Smooth muscle cell (in vitro differentiated cells): ENCODE results near the gene ZNF408. TPM values are rescaled to one million over a fixed set of nuclear protein-coding genes. Genes with fewer than 3 reads are reported as not detected.

ENCODE experiments used
- DNase-seq: peaks from one replicate; lab custom pipeline; 2025; ENCODE audit not compliant: unreplicated experiment; lab: John Stamatoyannopoulos, UW
- H2AFZ ChIP-seq: fragments of 200-600 bp; sonication (generic); 2 replicates; pipeline ENCODE4 v1.6.0; 2016; ENCODE audit warnings: antibody characterized with exemption, low read depth, mild to moderate bottlenecking
- H3F3A ChIP-seq: fragments of 200-600 bp; sonication (generic); 2 replicates; pipeline ENCODE4 v1.6.0; 2017; ENCODE audit warnings: antibody characterized with exemption, low read depth
- H3K27ac ChIP-seq: fragments of 200-600 bp; sonication (generic); 2 replicates; pipeline ENCODE4 v1.5.1; 2016; ENCODE audit warnings: low read depth, mild to moderate bottlenecking
- H3K27me3 ChIP-seq: fragments of 200-600 bp; sonication (generic); 2 replicates; pipeline ENCODE4 v1.6.1; 2016; ENCODE audit warnings: low read depth, mild to moderate bottlenecking
- H3K36me3 ChIP-seq: fragments of 200-600 bp; sonication (generic); 2 replicates; pipeline ENCODE4 v1.5.1; 2016; ENCODE audit warnings: low read depth
- H3K4me1 ChIP-seq: fragments of 200-600 bp; sonication (generic); 2 replicates; pipeline ENCODE4 v1.5.1; 2016; ENCODE audit warnings: low read depth
- H3K4me2 ChIP-seq: fragments of 200-600 bp; sonication (generic); 2 replicates; pipeline ENCODE4 v1.6.0; 2016; ENCODE audit warnings: mild to moderate bottlenecking
- H3K4me3 ChIP-seq: fragments of 200-600 bp; sonication (generic); 2 replicates; pipeline ENCODE4 v1.5.1; 2016; ENCODE audit warnings: mild to moderate bottlenecking
- H3K79me2 ChIP-seq: fragments of 200-600 bp; sonication (generic); 2 replicates; pipeline ENCODE4 v1.6.0; 2016; ENCODE audit warnings: low read depth, mild to moderate bottlenecking
- H3K9ac ChIP-seq: fragments of 200-600 bp; sonication (generic); 2 replicates; pipeline ENCODE4 v1.6.0; 2016; ENCODE audit warnings: low read depth
- H3K9me3 ChIP-seq: fragments of 200-600 bp; sonication (generic); replicated peaks from 2 replicates; pipeline ENCODE4 v1.5.1; 2016; ENCODE audit warnings: low read depth
- H4K20me1 ChIP-seq: fragments of 200-600 bp; sonication (generic); 2 replicates; pipeline ENCODE4 v1.6.0; 2016; ENCODE audit warnings: low read depth
- CTCF ChIP-seq: fragments of 200-600 bp; sonication (generic); IDR thresholded peaks from 2 replicates; pipeline ENCODE4 v1.5.1; 2017; ENCODE audit warnings: borderline replicate concordance, mild to moderate bottlenecking, antibody characterized with exemption; ENCODE audit not compliant: insufficient read depth, poor library complexity, severe bottlenecking
- WGBS: methylation state at CpG from one replicate; pipeline ENCODE4 v1.1.7; 2016; ENCODE audit warnings: low lambda C conversion rate; 5-methylcytosine and 5-hydroxymethylcytosine counted together
- polyA plus RNA-seq: library from polyadenylated mRNA; unstranded; fragments of >200 nt; fragmentation: Nextera tagmentation; extraction: Ambion mirVana; gene quantifications from 2 replicates; pipeline ENCODE4 v1.2.1, GENCODE V29; 2016
- total RNA-seq: library from RNA; depleted of rRNA; stranded (reverse); fragments of >200 nt; gene quantifications from 2 replicates; pipeline ENCODE4 v1.2.3, GENCODE V29; 2014

ZNF408 gene
- total and polyA plus RNA-seq, 2 experiments from 2014 or later = 6.2 to 15.8 TPM

- Histone ChIP-seq H3K4me3 (no peak overlapping the region), H3K9me3 (no peaks in the 10 kb centered on the region), H3F3A (no peaks in the 10 kb centered on the region), H4K20me1 (no peaks in the 10 kb centered on the region), H3K27ac (no peak overlapping the region), H3K27me3 (no peaks in the 10 kb centered on the region), H3K9ac (no peak overlapping the region), H3K79me2 (no peaks in the 10 kb centered on the region), H3K36me3 (no peaks in the 10 kb centered on the region), H3K4me1 (no peaks in the 10 kb centered on the region), H3K4me2 (no peak overlapping the region), H2AFZ (no peak overlapping the region)
- no peak for DNase-seq
- 91% methylated on average over 17 of the region's 17 CpGs for WGBS
- no peak for TF ChIP-seq CTCF
These were observed 27.3 kb downstream of the ZNF408 start for GRCh38 chr11:46727952-46728658.

GRCh38 chr11:46728659-46729040 lies 27.8 kb downstream of the ZNF408 start:
- Histone ChIP-seq H3K4me1 (no peaks in the 10 kb centered on the region), H3K4me2 (no peak overlapping the region), H3K9ac (no peak overlapping the region), H3F3A (no peaks in the 10 kb centered on the region), H3K79me2 (no peaks in the 10 kb centered on the region), H2AFZ (no peak overlapping the region), H3K4me3 (no peak overlapping the region), H4K20me1 (no peaks in the 10 kb centered on the region), H3K27ac (no peak overlapping the region), H3K27me3 (no peaks in the 10 kb centered on the region), H3K36me3 (no peaks in the 10 kb centered on the region), H3K9me3 (no peaks in the 10 kb centered on the region)
- 96% methylated on average over 9 of the region's 9 CpGs for WGBS
- TF ChIP-seq CTCF = no peak
- DNase-seq = no peak

- Histone ChIP-seq H3K9me3 (no peaks in the 10 kb centered on the region), H3K9ac (no peak overlapping the region), H3K36me3 (no peaks in the 10 kb centered on the region), H3K27ac (no peak overlapping the region), H3K27me3 (no peaks in the 10 kb centered on the region), H3K4me2 (no peak overlapping the region), H3K4me1 (no peaks in the 10 kb centered on the region), H3F3A (no peaks in the 10 kb centered on the region), H2AFZ (no peak overlapping the region), H3K4me3 (no peak overlapping the region), H3K79me2 (no peaks in the 10 kb centered on the region), H4K20me1 (no peaks in the 10 kb centered on the region)
- 90% methylated on average over 24 of the region's 24 CpGs for WGBS
- DNase-seq = no peak
- no peak for TF ChIP-seq CTCF
These were observed 28.5 kb downstream of the ZNF408 start for GRCh38 chr11:46729110-46730027.
